Activated CD4-positive, alpha-beta T cell treated with anti-CD3 and anti-CD28 coated beads, Interleukin-2, amount 50 U/mL, for 24 hours (primary cell): Measurements from ENCODE around the gene STX19.
"Not testable (repeated sequence)": the region's sequence is repeated elsewhere in the genome, so short reads cannot be mapped to it uniquely, and the experiment has no call there.

Experiments
- DNase-seq, 2 donors: peaks; one replicate each; pipeline ENCODE4 v3.0.0-alpha.2; 2020; ENCODE audit warnings: low read depth in 1 of 2, low spot score in 1 of 2

Gene STX19

GRCh38 chr3:94028093-94028837 is at the start of gene STX19:
Gene STX19, minus strand, starts transcription at chr3:94028597. Its CDS starts 13,328 bp downstream, at chr3:94015269.
- DNase-seq = no peak

GRCh38 chr3:94076055-94076454 is 47.7 kb upstream of the STX19 start:
- DNase-seq = no peak

- no peak for DNase-seq
Observed at GRCh38 chr3:94071713-94072284, 43.4 kb upstream of the STX19 start.

GRCh38 chr3:94070341-94070911 is 42.0 kb upstream of the STX19 start:
- no peak for DNase-seq

- no peak for DNase-seq
Observed at GRCh38 chr3:94069194-94069813, 40.9 kb upstream of the STX19 start.

- DNase-seq = no peak
Observed at GRCh38 chr3:94066506-94067500, 38.4 kb upstream of the STX19 start.

- DNase-seq = no peak
Observed at GRCh38 chr3:94065819-94066480, 37.6 kb upstream of the STX19 start.

- DNase-seq = no peak
Observed at GRCh38 chr3:94065122-94065521, 36.7 kb upstream of the STX19 start.

- DNase-seq = no peak
Observed at GRCh38 chr3:94064243-94064860, 36.0 kb upstream of the STX19 start.

GRCh38 chr3:94063496-94064119 is 35.2 kb upstream of the STX19 start:
- DNase-seq = no peak

GRCh38 chr3:94062513-94063404 is 34.4 kb upstream of the STX19 start, which contains the start of the genes DHFR2 and NSUN3:
Gene DHFR2, minus strand, starts transcription at chr3:94062916. Its CDS starts 1,405 bp downstream, at chr3:94061511.
Gene NSUN3, plus strand, starts transcription at chr3:94063061. Its CDS starts 66 bp downstream, at chr3:94063127.
- DNase-seq = peak; percentile 61 to 86

GRCh38 chr3:94061297-94061696 is 32.9 kb upstream of the STX19 start:
- no peak for DNase-seq

GRCh38 chr3:94050546-94050945 is 22.1 kb upstream of the STX19 start:
- DNase-seq = no peak

- DNase-seq = no peak
Observed at GRCh38 chr3:94049267-94049666, 20.9 kb upstream of the STX19 start.

- no peak for DNase-seq
Observed at GRCh38 chr3:94046533-94046932, 18.1 kb upstream of the STX19 start.

GRCh38 chr3:94044100-94044936 is 15.9 kb upstream of the STX19 start:
- DNase-seq = not testable (repeated sequence)

- DNase-seq = no peak
Observed at GRCh38 chr3:94043285-94043684, 14.9 kb upstream of the STX19 start.
